H1 (cell line): ENCODE results near the gene SLC1A6. TPM values are rescaled to one million over a fixed set of nuclear protein-coding genes. Genes with fewer than 3 reads are reported as not detected.

Experiments used
- CTCF ChIA-PET: fragments of 300-600 bp; sonication (Branson Sonifier 250); formaldehyde crosslinking; loops from one replicate; lab custom pipeline; 2021; ENCODE audit not compliant: partially characterized antibody; lab: Charles Lee
- POLR2A ChIA-PET: fragments of 300-600 bp; sonication (Branson Sonifier 250); formaldehyde crosslinking; loops from one replicate; lab custom pipeline; 2021; ENCODE audit warnings: inconsistent platforms; ENCODE audit not compliant: partially characterized antibody; lab: Charles Lee
- DNase-seq, 2 experiments: peaks; one replicate each; pipeline versions ENCODE4 v3.0.0 to v3.0.0-alpha.2; 2010 to 2022; ENCODE audit warnings: low spot score in 2 of 2, low read depth in 1 of 2, mixed read lengths in 1 of 2
- FAIRE-seq: peaks from 2 replicates; lab custom pipeline; 2011; peaks lifted over from hg19 to GRCh38; lab: Jason Lieb, UNC
- H2AFZ ChIP-seq: 2 replicates; pipeline ENCODE4 v1.8.1; 2012; ENCODE audit warnings: low read length, inconsistent platforms
- H2AK5ac ChIP-seq: 2 replicates; pipeline ENCODE4 v1.6.1; 2013; ENCODE audit warnings: low read depth, low read length
- H2BK120ac ChIP-seq: replicated peaks from 2 replicates; pipeline ENCODE3; 2013; ENCODE audit warnings: low read depth, low read length, inconsistent platforms
- H2BK12ac ChIP-seq: 2 replicates; pipeline ENCODE4 v1.6.1; 2013; ENCODE audit warnings: low read depth, low read length
- H2BK15ac ChIP-seq: 2 replicates; pipeline ENCODE4 v1.6.1; 2013; ENCODE audit warnings: low read length
- H2BK20ac ChIP-seq: 2 replicates; pipeline ENCODE4 v1.6.1; 2013; ENCODE audit warnings: low read length
- H2BK5ac ChIP-seq: 2 replicates; pipeline ENCODE4 v1.6.1; 2013; ENCODE audit warnings: low read depth, low read length
- H3K14ac ChIP-seq: 2 replicates; pipeline ENCODE4 v1.6.1; 2013; ENCODE audit warnings: inconsistent platforms; ENCODE audit not compliant: insufficient read length
- H3K18ac ChIP-seq: 2 replicates; pipeline ENCODE4 v1.6.1; 2013; ENCODE audit warnings: low read length; ENCODE audit errors: extremely low read depth
- H3K23ac ChIP-seq: 2 replicates; pipeline ENCODE4 v1.6.1; 2013; ENCODE audit warnings: inconsistent platforms; ENCODE audit not compliant: insufficient read length
- H3K23me2 ChIP-seq: 2 replicates; pipeline ENCODE4 v1.6.1; 2013; ENCODE audit warnings: low read depth, low read length
- H3K27ac ChIP-seq: 2 replicates; pipeline ENCODE4 v1.6.1; 2011; ENCODE audit warnings: low read depth, low read length, inconsistent platforms
- H3K27me3 ChIP-seq, 4 experiments: replicated peaks in 1 of 4; 1 replicate in 1 of 4; 2 replicates in 3 of 4; pipeline versions ENCODE4 v1.6.1 to v1.8.1; 2011 to 2013; ENCODE audit warnings: low read length in 3 of 4, mild to moderate bottlenecking in 3 of 4, inconsistent platforms in 2 of 4, mixed read lengths in 2 of 4, moderate library complexity in 1 of 4; ENCODE audit not compliant: control insufficient read depth in 3 of 4, insufficient read depth in 3 of 4; ENCODE audit errors: extremely low read depth in 1 of 4
- H3K36me3 ChIP-seq, 4 experiments: 2 replicates each; pipeline versions ENCODE4 v1.6.1 to v1.8.1; 2011 to 2013; ENCODE audit warnings: mild to moderate bottlenecking in 4 of 4, low read length in 3 of 4, moderate library complexity in 2 of 4, control low read depth in 1 of 4, inconsistent platforms in 1 of 4; ENCODE audit not compliant: insufficient read depth in 4 of 4, control insufficient read depth in 2 of 4
- H3K4ac ChIP-seq: replicated peaks from 2 replicates; pipeline ENCODE3; 2013; ENCODE audit warnings: low read length, low read depth, mixed read lengths, inconsistent platforms; ENCODE audit not compliant: insufficient read length
- H3K4me1 ChIP-seq, 4 experiments: replicated peaks in 1 of 4; 1 replicate in 1 of 4; 2 replicates in 3 of 4; pipeline versions ENCODE4 v1.6.1 to v1.8.1; 2011 to 2013; ENCODE audit warnings: low read length in 3 of 4, inconsistent platforms in 2 of 4, mixed read lengths in 1 of 4; ENCODE audit not compliant: insufficient read depth in 4 of 4, control insufficient read depth in 3 of 4
- H3K4me2 ChIP-seq, 2 experiments: 2 replicates each; pipeline versions ENCODE4 v1.6.1 to v1.8.1; 2011 to 2013; ENCODE audit warnings: low read depth in 2 of 2, low read length in 2 of 2, control low read depth in 1 of 2, inconsistent platforms in 1 of 2, mild to moderate bottlenecking in 1 of 2; ENCODE audit not compliant: insufficient read depth in 1 of 2
- H3K4me3 ChIP-seq, 4 experiments: fragments of 200-600, 300-600 bp in 1 of 4; sonication (generic), shearing (Covaris generic), sonication (Bioruptor Twin) in 1 of 4; 2 replicates each; pipeline versions ENCODE4 v1.5.1 to v1.8.1; 2011 to 2016; ENCODE audit warnings: low read length in 4 of 4, low read depth in 3 of 4, control low read depth in 2 of 4, inconsistent platforms in 2 of 4, mild to moderate bottlenecking in 2 of 4, mixed read lengths in 1 of 4, moderate library complexity in 1 of 4; ENCODE audit not compliant: insufficient read depth in 2 of 4; ENCODE audit errors: extremely low read depth in 1 of 4
- H3K56ac ChIP-seq: replicated peaks from 2 replicates; pipeline ENCODE3; 2013; ENCODE audit warnings: low read depth, mild to moderate bottlenecking, mixed read lengths, low read length, inconsistent platforms; ENCODE audit not compliant: insufficient read length
- H3K79me1 ChIP-seq: 2 replicates; pipeline ENCODE4 v1.6.1; 2013; ENCODE audit warnings: low read depth, low read length, control low read depth
- H3K79me2 ChIP-seq, 2 experiments: 2 replicates each; pipeline versions ENCODE4 v1.6.1 to v1.8.1; 2012 to 2013; ENCODE audit warnings: low read length in 2 of 2, mild to moderate bottlenecking in 2 of 2, inconsistent platforms in 1 of 2; ENCODE audit not compliant: insufficient read depth in 2 of 2, control insufficient read depth in 1 of 2
- H3K9ac ChIP-seq, 4 experiments: replicated peaks in 1 of 4; 1 replicate in 1 of 4; 2 replicates in 3 of 4; pipeline versions ENCODE4 v1.6.1 to v1.8.1; 2011 to 2013; ENCODE audit warnings: low read depth in 3 of 4, low read length in 3 of 4, control low read depth in 2 of 4, mild to moderate bottlenecking in 2 of 4, moderate library complexity in 2 of 4, inconsistent platforms in 1 of 4; ENCODE audit errors: extremely low read depth in 1 of 4
- H3K9me3 ChIP-seq, 2 experiments: 2 replicates each; pipeline versions ENCODE4 v1.6.1 to v1.8.1; 2012 to 2013; ENCODE audit warnings: mild to moderate bottlenecking in 2 of 2, moderate library complexity in 2 of 2, control low read depth in 1 of 2, inconsistent platforms in 1 of 2, low read depth in 1 of 2, low read length in 1 of 2, mixed read lengths in 1 of 2; ENCODE audit not compliant: insufficient read depth in 2 of 2
- H4K20me1 ChIP-seq, 2 experiments: replicated peaks in 1 of 2; 2 replicates each; pipeline versions ENCODE3 to v1.8.1; 2011 to 2013; ENCODE audit warnings: inconsistent platforms in 2 of 2, low read length in 2 of 2, mild to moderate bottlenecking in 1 of 2; ENCODE audit not compliant: insufficient read depth in 2 of 2, control insufficient read depth in 1 of 2
- H4K5ac ChIP-seq: 2 replicates; pipeline ENCODE4 v1.6.1; 2013; ENCODE audit warnings: low read length, low read depth, mixed read lengths, inconsistent platforms; ENCODE audit not compliant: insufficient read length
- H4K8ac ChIP-seq: 2 replicates; pipeline ENCODE4 v1.8.0; 2013; ENCODE audit warnings: mild to moderate bottlenecking, moderate library complexity, low read length, inconsistent platforms; ENCODE audit not compliant: insufficient read depth; ENCODE audit errors: extremely low read depth
- H4K91ac ChIP-seq: replicated peaks from 2 replicates; pipeline ENCODE3; 2013; ENCODE audit warnings: low read length, mixed read lengths, inconsistent platforms; ENCODE audit not compliant: insufficient read length
- ATF3 ChIP-seq: IDR thresholded peaks from 2 replicates; pipeline ENCODE4 v1.6.1; 2011; ENCODE audit warnings: low read depth, mild to moderate bottlenecking, low read length; ENCODE audit not compliant: insufficient read depth
- BRCA1 ChIP-seq: IDR thresholded peaks from 2 replicates; pipeline ENCODE4 v1.6.1; 2012; ENCODE audit warnings: low read depth, low read length, improper control_type of control experiment
- CREB1 ChIP-seq: IDR thresholded peaks from 2 replicates; pipeline ENCODE4 v1.6.1; 2012; ENCODE audit warnings: inconsistent platforms
- FOSL1 ChIP-seq: IDR thresholded peaks from 2 replicates; pipeline ENCODE4 v1.6.1; 2011; ENCODE audit warnings: mild to moderate bottlenecking, low read depth, low read length, moderate library complexity; ENCODE audit not compliant: insufficient read depth
- KDM4A ChIP-seq: IDR thresholded peaks from one replicate; pipeline ENCODE4 v1.7.1; 2012; ENCODE audit warnings: low read depth, mild to moderate bottlenecking, moderate library complexity, low read length, inconsistent platforms; ENCODE audit not compliant: severe bottlenecking
- RAD21 ChIP-seq, 2 experiments: IDR thresholded peaks in 1 of 2; conservative IDR thresholded peaks in 1 of 2; 2 replicates each; pipeline ENCODE4 v1.6.1; 2011; ENCODE audit warnings: low read depth in 2 of 2, low read length in 2 of 2, improper control_type of control experiment in 1 of 2, inconsistent platforms in 1 of 2, mild to moderate bottlenecking in 1 of 2, moderate library complexity in 1 of 2
- RNF2 ChIP-seq: fragments of 200-900, 300-1000 bp; sonication (generic); IDR thresholded peaks from 2 replicates; pipeline ENCODE4 v1.7.1; 2016; ENCODE audit warnings: borderline replicate concordance, low read depth, mild to moderate bottlenecking, antibody characterized with exemption, low read length; ENCODE audit not compliant: poor library complexity, severe bottlenecking; ENCODE audit errors: missing control alignments
- SAP30 ChIP-seq: fragments of 300-600 bp; sonication (generic); IDR thresholded peaks from 2 replicates; pipeline ENCODE4 v1.7.1; 2012; ENCODE audit warnings: low read length, moderate library complexity, mild to moderate bottlenecking, inconsistent platforms; ENCODE audit not compliant: insufficient read depth, insufficient replicate concordance
- SIN3A ChIP-seq, 2 experiments: IDR thresholded peaks in 1 of 2; conservative IDR thresholded peaks in 1 of 2; 2 replicates each; pipeline ENCODE4 v1.6.1; 2011 to 2012; ENCODE audit warnings: low read length in 2 of 2, improper control_type of control experiment in 1 of 2, low read depth in 1 of 2, mild to moderate bottlenecking in 1 of 2
- SIRT6 ChIP-seq: IDR thresholded peaks from one replicate; pipeline ENCODE4 v1.7.1; 2012; ENCODE audit warnings: low read length, inconsistent platforms
- SP2 ChIP-seq: IDR thresholded peaks from 2 replicates; pipeline ENCODE4 v1.6.1; 2012; ENCODE audit warnings: mild to moderate bottlenecking, low read length, inconsistent platforms
- USF2 ChIP-seq: IDR thresholded peaks from 2 replicates; pipeline ENCODE4 v1.6.1; 2011; ENCODE audit warnings: low read length, improper control_type of control experiment
- ZNF274 ChIP-seq: IDR thresholded peaks from 2 replicates; pipeline ENCODE4 v1.7.0; 2012; ENCODE audit warnings: low read length, borderline replicate concordance; ENCODE audit errors: extremely low read depth
- polyA plus RNA-seq, 7 experiments: library from polyadenylated mRNA; depleted of rRNA in 3 of 7; stranded (reverse) in 5 of 7; unstranded in 2 of 7; fragments of >200 nt in 5 of 7; fragments of 200-250 nt in 2 of 7; gene quantifications; 1 replicate in 5 of 7; 2 replicates in 1 of 7; 4 replicates in 1 of 7; pipeline versions ENCODE4 v1.2.1 to v1.2.3, GENCODE V29; 2011 to 2013; ENCODE audit warnings: missing spikeins in 2 of 7, mixed read lengths in 2 of 7
- total RNA-seq: library from RNA; stranded (reverse); fragmentation: NEBNext Ultra II Directional; extraction: Animal tissue kit (Norgen Biotek cat#: 25700); gene quantifications from 2 replicates; pipeline ENCODE4 v1.2.1, GENCODE V29; 2021

SLC1A6 gene
- total and polyA plus RNA-seq, 2 of the 8 experiments (the other 6 are each of a cell fraction or from before 2014, with no cell fraction given) = 14.0 to 26.6 TPM

GRCh38 chr19:15008308-15008707 lies 28.6 kb upstream of the SLC1A6 start:
- no peak overlapping the region for H3K56ac ChIP-seq
- H2BK5ac ChIP-seq = no peak overlapping the region
- H2AK5ac ChIP-seq = no peak overlapping the region
- H3K36me3 ChIP-seq = no peaks in the 10 kb centered on the region
- DNase-seq (no peak), FAIRE-seq (no peak)
- no peak overlapping the region for H2BK12ac ChIP-seq
- no peak overlapping the region for H3K14ac ChIP-seq
- H4K5ac ChIP-seq = no peak overlapping the region
- no peak overlapping the region for H3K4me2 ChIP-seq
- H4K91ac ChIP-seq = no peak overlapping the region
- no peaks in the 10 kb centered on the region for H4K20me1 ChIP-seq
- H2AFZ ChIP-seq = no peak overlapping the region
- no peak overlapping the region for H4K8ac ChIP-seq
- CTCF ChIA-PET = no interaction called here
- H2BK120ac ChIP-seq = no peak overlapping the region
- H3K4me1 ChIP-seq = peaks cover 0 to 3% (median 0%) of the 10 kb centered on the region in 4 experiments; a peak in 1 of 7 replicates
- H3K27ac ChIP-seq = no peak overlapping the region
- H3K79me2 ChIP-seq = no peaks in the 10 kb centered on the region
- H3K23me2 ChIP-seq = peaks cover 8% of the 10 kb centered on the region
- H3K27me3 ChIP-seq = peaks cover 0 to 17% (median 12%) of the 10 kb centered on the region in 4 experiments; a peak in 6 of 7 replicates
- H3K18ac ChIP-seq = no peak overlapping the region
- no peaks in the 10 kb centered on the region for H3K79me1 ChIP-seq
- POLR2A ChIA-PET = no interaction called here
- H3K9me3 ChIP-seq = peaks cover 0 to 6% of the 10 kb centered on the region in 2 experiments; a peak in 1 of 4 replicates
- no peak overlapping the region for H3K9ac ChIP-seq
- no peak overlapping the region for H3K4me3 ChIP-seq
- H3K4ac ChIP-seq = no peak overlapping the region
- no peak overlapping the region for H3K23ac ChIP-seq
- H2BK15ac ChIP-seq = no peak overlapping the region
- no peak overlapping the region for H2BK20ac ChIP-seq
- TF ChIP-seq USF2 (no peak), SAP30 (no peak), RAD21 (IDR thresholded peaks at IDR 0.05 in 1 of 2, conservative IDR thresholded peaks at IDR 0.05 in 1 of 2; ENCODE audit: low read depth in 2 of 2, low read length in 2 of 2) (no peak), ATF3 (no peak), FOSL1 (no peak), RNF2 (no peak), CREB1 (no peak), ZNF274 (no peak), SIN3A (conservative IDR thresholded peaks at IDR 0.05 in 1 of 2, IDR thresholded peaks at IDR 0.05 in 1 of 2; ENCODE audit: low read depth in 1 of 2, low read length in 2 of 2) (no peak), SIRT6 (no peak), BRCA1 (no peak), SP2 (no peak), KDM4A (no peak)
